ENCODE measurements around the gene KANK4.

Gene KANK4

DNA sequence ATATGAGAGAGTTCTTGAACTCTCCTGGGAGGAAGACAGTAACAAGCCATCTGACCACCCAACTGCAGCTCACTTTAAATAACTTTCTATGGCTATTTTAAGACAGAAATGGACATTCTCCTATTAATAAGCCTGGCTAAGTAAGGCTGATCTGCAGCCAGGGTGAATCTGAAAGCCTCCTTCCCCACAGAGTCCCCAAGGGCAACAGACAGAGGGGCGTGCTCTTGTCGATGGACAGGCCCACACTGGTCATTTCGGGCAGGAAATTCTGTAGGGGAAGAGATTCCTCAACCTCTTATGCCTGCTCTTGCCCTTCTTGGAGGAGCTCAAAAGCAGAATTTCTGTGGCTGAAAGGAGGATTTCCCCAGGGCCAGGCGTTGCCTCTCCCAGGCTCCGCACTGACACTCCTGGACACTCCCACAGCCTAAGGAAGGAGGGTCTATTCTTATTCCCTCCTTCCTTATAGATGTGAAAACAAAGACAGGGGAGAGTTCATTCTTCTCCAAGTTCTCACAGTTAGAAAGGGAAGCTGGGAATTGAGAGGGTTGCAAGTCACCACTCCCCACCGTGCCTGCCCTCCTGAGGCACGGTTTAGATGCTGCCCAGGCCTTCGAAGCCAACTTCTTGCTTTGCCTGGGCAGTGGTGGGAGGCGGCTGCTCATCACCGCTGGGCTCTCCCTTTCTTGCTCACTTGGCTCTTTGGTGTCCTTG lies 17.9 kb upstream of the KANK4 start:
- DNase-seq (ENCODE audit: low read depth in 3 of 3) = no peak

GRCh38 chr1:62336638-62336994 lies 17.4 kb upstream of the KANK4 start:
- DNase-seq (ENCODE audit: low read depth in 3 of 3) = no peak

DNA sequence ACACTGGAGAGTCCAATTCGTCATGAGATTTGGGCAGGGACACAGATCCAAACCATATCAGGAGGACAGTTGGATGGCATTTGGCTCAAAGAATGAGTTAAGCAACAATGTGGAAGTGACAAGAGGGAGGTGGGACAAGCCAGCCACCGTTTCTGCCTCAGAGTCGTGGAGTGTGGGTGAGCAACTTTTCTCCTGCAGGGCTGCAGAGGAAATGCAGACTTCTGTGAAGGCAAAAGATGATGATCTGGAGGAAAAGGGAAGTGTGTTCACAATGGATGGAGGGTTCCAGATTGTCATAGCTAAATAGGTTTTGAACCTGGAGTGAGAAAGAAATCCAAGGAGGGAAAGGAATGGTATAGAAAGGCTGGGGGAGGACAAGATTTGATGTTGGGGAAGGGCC lies 16.4 kb upstream of the KANK4 start:
- no peak for DNase-seq (ENCODE audit: low read depth in 3 of 3)

DNA sequence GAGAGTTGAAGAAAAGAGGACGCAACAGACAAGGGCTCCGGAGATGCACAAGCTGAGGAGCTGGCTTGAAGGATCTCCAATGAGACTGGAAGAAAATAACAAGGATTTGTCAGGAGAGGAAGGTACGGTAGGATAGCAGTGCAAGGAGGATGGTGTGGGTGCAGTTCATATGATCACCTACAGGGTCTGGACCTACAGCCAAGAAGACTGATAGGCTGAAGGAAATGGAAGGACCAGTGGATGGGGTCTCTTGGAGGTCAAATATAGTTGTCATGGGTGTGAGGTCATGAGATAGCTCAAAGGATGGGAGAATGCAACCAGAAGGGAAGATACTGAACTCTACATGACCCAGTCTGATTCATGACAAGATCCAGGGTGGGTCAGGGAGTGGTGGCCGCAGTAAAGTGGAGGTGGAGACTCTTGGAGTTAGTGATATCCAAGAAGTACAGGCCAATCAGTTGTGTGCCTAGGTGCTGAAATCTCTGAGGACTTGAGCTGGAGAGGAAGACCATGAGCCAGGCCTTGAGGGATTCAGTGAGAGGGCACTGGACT lies 15.3 kb upstream of the KANK4 start:
- DNase-seq (ENCODE audit: low read depth in 3 of 3) = no peak

GRCh38 chr1:62333441-62333840 lies 14.2 kb upstream of the KANK4 start:
- DNase-seq (ENCODE audit: low read depth in 3 of 3) = no peak

DNA sequence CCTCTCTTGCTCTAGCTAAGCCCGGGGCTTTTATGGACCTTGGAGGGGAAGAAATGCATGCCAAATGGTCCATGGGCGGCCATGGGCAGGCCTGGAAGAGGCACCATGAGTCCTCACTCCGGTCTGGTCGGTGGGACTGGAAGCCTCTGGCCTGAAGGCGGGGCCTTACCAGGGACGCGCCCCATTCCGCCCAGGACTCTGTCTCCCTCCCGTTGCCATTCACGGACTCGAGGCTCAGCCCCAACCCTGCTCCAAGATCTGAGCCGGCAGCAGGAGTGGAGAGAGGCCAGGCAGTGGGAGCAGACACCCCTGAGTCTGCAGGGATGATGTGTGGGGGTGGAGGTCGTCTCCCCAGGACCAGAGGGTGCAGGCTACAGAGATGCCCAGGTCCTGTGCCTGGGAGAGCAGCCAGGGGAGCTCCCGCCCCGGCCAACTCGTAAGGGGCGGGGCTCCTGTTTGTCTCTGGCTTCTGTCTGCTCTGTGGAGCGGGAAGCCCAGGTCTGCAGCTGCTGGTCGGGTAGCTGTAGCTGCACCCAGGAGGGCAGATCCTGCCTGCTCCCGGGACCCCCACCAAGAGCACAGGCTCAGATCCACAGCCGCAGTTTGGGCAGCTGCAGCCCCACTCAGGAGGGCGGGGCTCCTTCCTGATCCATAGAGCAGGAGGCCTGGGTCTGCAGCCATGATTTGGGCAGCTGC lies 8.3 kb upstream of the KANK4 start:
- no peak for DNase-seq (ENCODE audit: low read depth in 3 of 3)

- DNase-seq (ENCODE audit: low read depth in 3 of 3) = no peak
Measured at GRCh38 chr1:62325681-62326080, 6.4 kb upstream of the KANK4 start.

DNA sequence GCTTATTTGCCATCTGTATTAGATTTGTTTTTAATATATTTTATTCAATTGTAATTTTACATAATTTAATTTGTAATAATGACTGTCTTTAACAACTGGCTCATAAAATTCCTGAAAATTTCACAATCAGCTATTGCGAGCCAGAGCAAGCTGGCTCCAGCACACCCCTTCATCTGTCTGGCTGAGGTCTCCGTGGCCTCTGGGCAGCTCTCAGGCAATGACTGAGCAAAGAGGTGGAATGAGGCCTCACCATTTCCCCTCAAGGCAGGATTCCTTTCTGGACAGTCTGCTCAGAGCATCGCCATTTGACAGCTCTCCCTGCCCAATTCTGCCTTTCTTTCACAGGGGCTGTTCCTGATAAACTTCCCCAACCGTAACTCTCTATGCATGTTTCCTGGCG lies 5.8 kb upstream of the KANK4 start:
- no peak for DNase-seq (ENCODE audit: low read depth in 3 of 3)

DNA sequence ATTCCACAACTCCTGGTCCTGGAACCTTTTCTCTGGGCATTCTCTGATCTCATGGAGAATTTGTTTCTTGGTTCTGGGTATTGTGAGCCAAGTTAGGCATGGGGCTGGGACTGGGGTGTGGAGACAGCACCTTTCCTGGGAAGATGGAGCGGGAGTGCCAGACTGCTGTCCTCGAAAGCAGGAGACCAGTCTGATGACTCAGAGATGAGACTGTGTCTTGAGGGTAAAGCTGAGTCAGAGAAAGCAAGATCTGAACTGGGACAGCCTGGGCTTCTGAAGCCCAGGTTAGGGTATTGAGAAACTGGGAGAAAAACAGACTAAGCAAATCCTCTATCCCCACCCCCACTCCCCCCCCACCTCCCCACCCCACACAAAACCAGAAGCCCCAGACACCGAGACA lies 2.2 kb upstream of the KANK4 start:
- no peak for DNase-seq (ENCODE audit: low read depth in 3 of 3)

DNA sequence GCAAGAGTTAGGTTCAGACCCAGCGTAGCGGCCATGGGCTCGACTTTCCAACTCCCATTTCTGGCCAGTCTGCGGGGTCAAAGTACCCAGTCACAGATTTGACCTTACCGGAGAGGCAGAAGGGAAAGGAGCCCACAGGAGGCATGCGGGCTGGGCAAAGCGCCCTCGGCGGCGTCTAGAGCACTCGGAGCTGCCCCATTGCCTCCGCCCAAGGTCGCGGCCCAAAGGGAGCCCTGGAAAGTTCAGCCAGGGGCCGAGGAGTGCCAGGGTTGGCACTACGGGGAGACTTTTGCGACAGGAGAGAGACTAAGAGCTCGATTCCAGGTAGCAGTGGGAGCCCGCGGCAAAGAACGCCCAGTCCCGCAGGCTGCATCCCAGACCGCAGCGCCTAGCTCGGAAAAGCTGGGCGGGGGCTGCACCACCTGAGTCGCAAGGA lies 896 bp downstream of the KANK4 start:
- DNase-seq (ENCODE audit: low read depth in 3 of 3) = no peak

DNA sequence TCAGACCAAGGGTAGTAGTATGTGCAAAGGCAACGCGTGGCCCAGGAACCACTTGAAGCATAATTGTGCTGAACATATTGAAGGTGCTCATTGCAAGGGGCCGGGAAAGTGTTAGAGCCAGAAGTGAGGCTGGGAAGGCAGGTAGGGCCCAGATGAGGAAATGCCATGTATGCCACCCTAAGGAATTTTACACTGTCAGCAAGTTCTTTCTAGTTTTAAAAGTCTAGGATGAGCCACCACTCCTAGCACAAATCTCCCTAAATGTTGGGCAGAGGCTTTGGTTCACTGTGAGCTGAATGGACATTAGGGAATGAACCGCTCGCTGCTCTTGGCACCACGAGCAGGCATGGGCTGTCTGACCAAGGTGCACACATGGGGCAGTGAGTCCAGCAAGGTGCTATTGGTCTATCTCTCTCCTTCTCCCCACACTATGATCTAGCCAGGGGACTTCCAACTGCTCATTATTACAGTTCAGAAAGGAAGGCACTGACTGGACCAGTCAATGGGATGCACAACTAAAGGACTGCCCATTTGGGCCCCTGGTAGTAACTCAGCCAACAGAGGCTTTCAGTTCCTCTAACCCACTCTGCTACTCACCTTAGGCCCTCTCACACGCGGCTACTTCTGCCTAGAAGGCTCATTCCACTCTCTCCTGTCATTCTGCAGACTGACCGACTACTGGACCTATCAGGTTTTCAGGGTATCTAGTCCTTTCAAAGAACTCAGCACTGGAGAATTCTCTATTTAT lies 2.0 kb downstream of the KANK4 start:
- no peak for DNase-seq (ENCODE audit: low read depth in 3 of 3)

DNA sequence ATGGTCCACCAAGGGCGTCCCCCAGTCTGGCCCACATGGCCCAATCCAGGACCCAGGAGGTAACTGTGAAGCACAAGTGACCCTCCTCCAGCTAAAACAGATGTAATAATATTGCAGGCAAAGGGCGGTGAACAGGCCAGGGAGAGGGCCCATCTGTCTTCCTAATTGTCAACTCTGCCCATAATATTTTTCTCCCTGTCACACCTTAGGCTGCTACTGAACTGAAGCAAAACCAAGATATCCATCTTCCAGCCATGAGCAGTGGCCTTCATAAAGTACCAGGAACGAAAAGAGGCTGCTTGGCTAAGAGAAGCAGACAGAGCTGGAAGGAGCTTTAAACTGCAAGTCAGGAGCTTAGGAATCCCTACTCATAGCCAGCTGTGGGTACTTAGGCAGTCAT lies 3.1 kb downstream of the KANK4 start:
- DNase-seq (ENCODE audit: low read depth in 3 of 3) = no peak

DNA sequence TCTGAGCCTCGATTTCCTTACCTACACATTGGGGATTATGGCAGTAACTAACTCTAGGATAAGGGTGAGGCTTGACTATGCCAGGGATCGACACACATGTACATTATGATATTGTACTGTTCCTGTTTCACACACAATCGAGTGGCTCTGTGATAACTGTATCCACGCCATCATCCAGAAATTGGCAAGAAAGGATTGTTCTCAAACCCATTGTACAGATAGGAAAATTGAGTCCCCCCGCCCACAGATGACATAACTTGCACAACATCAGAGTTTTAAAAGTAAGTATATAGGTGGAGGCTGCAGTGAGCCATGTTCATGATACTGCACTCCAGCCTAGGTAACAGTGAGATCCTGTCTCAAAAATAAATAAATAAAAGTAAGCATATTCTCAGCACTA lies 3.8 kb downstream of the KANK4 start:
- no peak for DNase-seq (ENCODE audit: low read depth in 3 of 3)

DNA sequence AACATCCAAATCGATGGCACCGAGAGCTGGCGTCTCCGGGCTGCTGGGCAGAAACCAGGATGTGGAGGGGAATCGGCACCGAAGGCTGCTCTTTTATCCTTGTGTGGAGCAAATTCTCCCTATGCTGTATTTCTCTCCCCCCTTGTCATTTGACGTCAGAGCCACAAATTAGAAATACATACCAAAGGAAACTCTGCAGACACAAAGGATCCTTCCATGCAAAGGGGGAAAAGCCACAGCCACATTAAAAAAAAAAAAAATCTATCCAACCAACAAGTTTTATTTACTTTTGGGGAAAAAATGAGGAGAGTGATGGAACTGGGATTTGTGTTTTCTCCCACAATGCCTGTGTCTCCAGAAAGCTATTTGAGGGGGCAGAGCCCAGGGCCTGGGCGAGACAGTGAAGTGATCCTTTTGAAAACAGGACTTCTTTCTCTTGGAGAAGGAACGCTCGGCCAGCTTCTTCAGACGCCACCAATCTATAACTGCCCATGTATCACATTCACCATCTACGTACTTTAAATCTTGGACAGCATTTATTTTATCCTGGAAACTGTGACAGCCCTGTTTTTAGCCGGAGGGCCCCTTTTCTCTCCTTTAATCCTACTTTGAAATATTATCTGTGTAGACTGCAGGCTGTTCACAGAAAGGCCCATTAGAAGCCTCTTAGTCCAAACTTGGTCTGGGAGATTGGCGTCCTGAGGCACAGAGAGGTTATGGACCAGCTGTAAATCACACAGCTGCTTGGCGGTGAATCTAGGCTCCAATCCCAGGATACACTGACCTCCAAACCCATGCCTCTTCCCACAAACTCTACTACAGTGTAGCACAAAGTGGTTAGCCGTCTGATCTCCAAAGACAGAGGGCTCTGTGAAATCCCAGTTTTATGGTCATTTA lies 4.5 kb downstream of the KANK4 start:
- DNase-seq (ENCODE audit: low read depth in 3 of 3) = no peak

DNA sequence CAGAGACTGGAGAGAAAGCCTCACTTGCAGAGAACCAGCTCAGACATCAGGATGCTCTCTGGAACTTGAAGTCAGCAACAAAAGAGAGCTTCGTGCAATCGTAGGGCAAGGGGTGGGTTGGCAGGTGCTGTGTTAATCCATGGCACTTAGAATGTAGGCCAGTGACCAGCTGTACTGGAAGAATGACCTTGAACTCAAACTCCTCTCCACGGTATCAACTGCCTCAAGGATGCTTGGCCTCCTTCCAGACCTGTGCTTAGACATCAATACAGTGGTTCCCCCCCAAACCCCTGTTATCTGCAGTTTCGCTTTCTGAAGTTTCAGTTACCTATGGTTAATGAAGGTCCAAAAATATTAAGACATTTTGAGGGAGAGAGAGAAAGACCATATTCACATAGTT lies 6.5 kb downstream of the KANK4 start:
- no peak for DNase-seq (ENCODE audit: low read depth in 3 of 3)

DNA sequence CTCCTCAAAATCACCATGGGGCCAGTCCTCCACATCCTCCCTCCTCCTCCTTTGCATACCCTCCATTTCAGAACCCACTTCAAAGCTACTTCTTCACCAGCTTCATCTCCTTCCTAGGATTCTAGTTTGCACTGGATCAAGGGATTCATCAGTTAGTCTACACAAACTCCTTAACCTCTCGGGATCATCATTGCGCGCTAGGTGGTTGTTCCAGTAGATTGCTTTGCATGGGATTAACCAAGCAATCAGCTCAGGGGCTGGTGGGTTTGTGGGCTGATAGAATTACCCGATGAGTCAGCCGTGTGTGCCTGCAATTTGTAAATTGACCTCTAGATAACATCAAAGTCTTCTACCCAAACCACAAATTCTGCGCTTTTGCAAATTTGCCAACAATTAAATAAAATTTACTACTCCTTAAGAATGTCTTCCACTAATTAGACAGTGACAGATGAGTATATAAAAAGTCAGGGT lies 7.7 kb downstream of the KANK4 start:
- no peak for DNase-seq (ENCODE audit: low read depth in 3 of 3)

- DNase-seq (ENCODE audit: low read depth in 3 of 3) = no peak
Measured at GRCh38 chr1:62309906-62310305, 9.3 kb downstream of the KANK4 start.

DNA sequence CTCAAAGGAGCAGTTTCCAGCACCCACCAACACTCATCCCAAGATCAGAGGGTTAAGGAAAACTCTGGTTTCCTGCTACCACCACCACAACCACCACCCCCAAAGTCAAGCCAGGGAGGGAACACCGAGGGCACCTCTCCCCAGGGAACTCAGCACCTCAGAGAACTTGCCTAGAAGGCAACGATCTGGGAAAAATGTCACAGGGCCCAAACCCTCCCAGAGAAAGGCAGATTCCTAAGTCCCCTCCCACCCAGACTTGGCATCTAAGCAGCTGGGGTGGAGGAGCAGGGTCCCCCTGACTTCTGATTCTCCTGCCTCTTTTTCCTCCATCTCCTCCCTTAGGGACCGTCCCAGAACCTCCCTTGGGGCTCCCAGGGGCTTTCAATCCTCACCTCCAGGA lies 10.6 kb downstream of the KANK4 start:
- DNase-seq (ENCODE audit: low read depth in 3 of 3) = no peak

GRCh38 chr1:62307895-62308492 lies 11.2 kb downstream of the KANK4 start:
- DNase-seq (ENCODE audit: low read depth in 3 of 3) = no peak

DNA sequence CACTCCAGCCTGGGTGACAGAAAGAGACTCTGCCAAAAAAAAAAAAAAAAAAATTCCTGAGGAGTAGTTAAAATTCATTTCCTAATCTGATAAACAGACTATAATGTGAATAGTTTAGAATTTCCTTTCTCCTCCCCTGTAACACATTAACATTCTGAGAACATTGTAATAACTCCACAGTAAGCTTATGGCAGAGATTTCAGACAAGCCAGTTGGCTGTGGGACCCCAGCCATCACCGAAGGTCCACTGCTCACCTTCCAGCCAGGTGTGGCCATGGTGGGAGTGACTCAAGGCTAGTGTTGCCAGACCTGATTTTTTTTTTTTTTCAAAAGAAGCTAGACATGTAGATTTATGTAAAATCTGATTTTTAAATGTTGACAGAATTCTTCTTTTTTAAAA lies 11.8 kb downstream of the KANK4 start:
- DNase-seq (ENCODE audit: low read depth in 3 of 3) = no peak

DNA sequence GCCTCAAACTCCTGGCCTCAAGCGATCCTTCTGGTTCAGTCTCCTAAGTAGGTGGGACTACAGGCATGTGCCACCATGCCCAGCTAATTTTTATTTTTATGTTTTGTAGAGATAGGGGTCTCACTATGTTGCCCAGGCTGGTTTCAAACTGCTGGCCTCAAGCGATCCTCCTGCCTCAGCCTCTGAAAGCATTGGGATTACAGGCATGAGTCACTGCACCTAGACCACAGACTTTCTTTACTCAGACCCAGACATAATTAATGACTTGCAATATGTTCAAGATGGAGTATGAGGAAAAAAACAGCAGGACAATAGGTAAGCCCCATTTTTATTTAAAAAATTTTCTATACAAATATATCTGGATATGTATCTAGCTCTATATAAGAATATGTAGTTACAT lies 13.2 kb downstream of the KANK4 start:
- no peak for DNase-seq (ENCODE audit: low read depth in 3 of 3)

Measured in stimulated activated CD4-positive, alpha-beta T cell treated with anti-CD3 and anti-CD28 coated beads, TNF-alpha, amount 100 ng/mL, for 24 hours (primary cell).